HG02840 (cell line): ENCODE data around the gene SHISAL1.

ENCODE experiments used
- ATAC-seq: cut with Tn5 transposase; IDR thresholded peaks from one replicate; pipeline ENCODE4 v1.9.1; 2021; ENCODE audit warnings: mild to moderate bottlenecking, moderate library complexity, moderate number of reproducible peaks; ENCODE audit not compliant: unreplicated experiment, low FRiP score

Gene SHISAL1

DNA sequence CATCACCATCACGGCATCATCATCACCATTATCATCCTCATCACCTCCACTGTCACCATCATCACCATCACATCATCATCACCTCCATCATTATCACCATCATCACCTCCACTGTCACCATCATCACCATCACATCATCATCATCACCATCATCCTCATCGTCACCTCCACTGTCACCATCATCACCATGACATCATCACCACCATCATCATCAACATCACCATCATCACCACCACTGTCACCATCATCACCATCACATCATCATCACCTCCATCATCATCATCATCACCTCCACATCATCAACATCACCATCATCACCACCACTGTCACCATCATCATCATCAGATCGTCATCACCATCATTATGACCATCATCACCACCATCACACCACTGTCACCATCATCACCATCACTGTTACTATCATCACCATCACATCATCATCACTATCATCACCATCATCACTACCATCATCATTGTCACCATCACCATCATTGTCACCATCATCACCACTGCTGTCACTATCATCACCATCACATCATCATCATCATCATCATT is 99.2 kb downstream of the SHISAL1 start:
- no peak for ATAC-seq

GRCh38 chr22:44212936-44213335 is 99.8 kb downstream of the SHISAL1 start:
- ATAC-seq: no peak

DNA sequence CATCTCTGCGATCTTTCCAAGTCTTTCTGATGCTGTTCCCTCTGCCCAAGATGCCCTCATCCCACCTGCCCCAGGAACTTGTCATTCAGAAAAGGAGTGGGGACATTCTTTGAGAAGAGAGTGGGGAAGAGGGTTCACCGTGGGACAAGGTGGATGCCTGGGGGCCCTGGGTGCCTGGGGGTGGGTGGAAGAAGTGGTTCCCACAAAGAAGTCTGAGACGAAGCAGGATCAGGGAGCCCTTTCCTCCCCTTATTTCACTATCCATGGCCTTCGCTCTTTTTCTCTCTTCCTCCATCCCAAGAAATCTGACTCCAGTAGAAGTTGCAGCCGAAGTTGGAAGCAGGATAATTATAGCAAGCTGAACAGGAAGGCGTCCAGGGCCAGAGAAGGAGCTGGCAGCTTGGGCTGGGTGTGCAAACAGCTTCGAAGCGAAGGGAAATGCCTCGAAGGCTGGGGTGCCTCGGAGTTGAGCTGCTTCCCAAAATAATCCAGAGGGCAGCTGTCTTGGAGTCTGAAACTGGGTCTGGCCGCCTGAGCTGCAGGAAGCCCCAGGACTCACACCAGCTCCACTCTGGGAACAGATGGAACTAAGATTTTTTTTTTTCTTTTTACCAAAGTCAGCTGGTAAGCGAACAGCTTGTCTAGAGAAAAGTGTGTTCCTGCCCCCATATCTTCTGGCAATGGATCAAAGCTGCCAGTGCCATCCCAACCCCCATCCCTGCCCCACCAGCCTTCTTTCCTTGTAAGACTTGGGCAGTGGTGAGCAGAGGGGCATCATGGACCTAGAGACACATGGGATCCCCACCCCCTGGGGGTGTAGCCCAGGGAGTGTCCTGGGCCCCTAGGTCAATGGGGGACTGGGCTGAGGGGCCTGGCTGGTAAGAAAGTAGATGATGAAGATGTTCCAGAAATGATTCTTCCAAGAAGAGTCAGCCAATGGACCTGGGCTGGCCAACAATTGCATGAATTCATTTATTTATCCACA is 100.5 kb downstream of the SHISAL1 start:
- no peak for ATAC-seq

DNA sequence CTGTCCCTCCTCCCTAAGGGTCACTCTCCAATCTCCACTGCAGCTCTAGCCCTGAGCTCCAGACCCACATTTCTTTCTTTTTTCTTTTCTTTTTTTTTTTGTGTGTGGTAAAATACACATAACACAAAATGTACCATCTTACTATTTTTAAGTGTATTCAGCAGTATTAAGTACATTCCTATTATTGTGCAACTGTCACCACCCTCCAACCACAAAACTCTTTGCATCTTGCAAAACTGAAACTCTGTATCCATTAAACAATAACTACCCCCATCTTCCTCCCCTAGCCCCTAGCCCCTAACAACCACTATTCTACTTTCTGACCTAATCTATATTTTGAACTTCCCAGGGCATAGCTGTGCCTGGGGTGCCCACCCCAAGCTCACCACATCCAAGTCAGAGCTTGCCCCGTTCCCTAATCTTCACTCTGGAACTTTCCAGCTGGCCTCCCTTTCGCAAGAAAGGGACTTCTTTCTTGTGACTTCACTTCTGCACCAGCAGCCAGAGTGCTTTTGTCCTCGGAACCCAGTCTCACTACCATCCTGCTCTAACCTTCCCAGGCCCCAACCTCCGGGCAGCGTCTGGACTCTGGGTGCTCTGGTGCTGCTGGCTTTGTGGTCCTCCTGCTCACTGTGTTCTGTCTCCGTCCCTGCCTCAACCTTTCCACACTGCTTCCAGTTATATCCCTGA is 101.3 kb downstream of the SHISAL1 start:
- no peak for ATAC-seq

GRCh38 chr22:44210722-44211121 is 102.0 kb downstream of the SHISAL1 start:
- no peak for ATAC-seq

GRCh38 chr22:44209343-44209742 is 103.4 kb downstream of the SHISAL1 start:
- ATAC-seq: no peak

GRCh38 chr22:44207981-44208317 is 104.8 kb downstream of the SHISAL1 start:
- ATAC-seq: no peak

DNA sequence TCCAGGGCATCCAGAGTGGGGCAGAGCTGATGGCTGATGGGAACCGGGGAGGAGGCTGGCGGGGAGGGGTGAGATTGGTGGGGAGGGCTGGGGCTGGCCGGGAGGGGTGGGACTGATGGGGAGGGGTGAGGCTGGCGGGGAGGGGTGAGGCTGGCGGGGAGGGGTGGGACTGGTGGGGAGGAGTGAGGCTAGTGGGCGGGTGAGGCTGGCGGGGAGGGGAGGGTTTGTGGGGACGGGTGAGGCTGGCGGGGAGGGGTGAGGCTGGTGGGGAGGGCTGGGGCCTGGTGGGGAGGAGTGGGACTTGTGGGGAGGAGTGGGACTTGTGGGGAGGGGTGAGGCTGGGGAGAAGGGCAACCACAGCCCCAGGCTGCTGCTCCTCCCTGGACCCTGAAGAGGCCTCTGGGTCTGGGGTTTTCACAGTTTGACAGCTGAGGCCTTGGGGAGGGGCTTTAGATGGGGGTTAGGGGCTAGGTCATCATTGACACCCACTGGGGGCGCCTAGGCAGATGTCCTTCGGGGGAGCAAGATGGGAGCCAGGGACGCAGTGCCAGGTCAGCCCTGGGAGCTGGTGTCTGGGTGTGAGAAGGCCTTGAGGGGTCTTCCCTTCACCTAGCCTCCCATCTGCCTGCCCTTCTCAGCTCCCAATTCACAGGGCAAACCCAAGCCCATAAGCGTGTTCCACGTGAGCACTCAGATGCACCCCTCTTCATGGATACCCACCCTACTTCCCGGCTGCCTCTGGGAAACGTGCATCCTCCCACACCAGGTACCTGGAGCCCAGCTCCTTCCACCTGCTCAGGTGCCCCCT is 105.4 kb downstream of the SHISAL1 start:
- no peak for ATAC-seq

DNA sequence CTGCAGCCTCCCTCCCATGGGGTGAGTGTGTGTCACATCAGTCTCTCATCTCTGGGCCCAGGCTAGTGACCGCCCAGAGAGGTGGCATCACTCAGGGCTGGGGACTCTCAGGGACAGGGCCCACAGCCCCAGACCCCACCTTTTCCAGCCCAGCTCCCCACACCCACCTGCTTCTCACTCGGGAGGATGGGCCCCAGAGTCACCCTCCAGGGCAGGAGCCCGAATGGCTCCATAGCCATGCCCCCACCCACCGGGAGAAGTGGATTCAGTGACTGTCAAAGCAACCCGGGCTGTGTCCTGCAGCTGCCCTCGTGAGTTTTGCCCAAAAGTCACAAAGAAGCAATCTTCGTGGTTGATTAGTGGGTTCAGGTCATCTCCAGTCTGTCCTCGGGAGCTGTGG is 106.1 kb downstream of the SHISAL1 start:
- no peak for ATAC-seq

DNA sequence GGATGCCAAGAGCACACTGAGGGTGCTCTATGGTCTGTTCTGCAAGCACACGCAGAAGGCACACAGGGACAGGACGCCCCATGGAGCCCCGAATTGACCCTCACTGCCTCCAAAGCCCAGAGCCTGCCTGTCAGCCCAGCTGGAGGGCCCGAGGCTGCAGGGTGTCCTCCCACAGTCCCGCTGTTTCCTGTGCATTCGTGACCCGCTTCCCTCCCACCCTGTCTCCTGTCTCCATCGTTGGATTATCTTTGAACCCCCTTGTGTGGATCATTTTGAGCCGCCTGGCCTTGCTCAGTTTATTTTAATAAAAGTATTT is 106.5 kb downstream of the SHISAL1 start:
- no peak for ATAC-seq

GRCh38 chr22:44205516-44206329 is 107.0 kb downstream of the SHISAL1 start:
- no peak for ATAC-seq

DNA sequence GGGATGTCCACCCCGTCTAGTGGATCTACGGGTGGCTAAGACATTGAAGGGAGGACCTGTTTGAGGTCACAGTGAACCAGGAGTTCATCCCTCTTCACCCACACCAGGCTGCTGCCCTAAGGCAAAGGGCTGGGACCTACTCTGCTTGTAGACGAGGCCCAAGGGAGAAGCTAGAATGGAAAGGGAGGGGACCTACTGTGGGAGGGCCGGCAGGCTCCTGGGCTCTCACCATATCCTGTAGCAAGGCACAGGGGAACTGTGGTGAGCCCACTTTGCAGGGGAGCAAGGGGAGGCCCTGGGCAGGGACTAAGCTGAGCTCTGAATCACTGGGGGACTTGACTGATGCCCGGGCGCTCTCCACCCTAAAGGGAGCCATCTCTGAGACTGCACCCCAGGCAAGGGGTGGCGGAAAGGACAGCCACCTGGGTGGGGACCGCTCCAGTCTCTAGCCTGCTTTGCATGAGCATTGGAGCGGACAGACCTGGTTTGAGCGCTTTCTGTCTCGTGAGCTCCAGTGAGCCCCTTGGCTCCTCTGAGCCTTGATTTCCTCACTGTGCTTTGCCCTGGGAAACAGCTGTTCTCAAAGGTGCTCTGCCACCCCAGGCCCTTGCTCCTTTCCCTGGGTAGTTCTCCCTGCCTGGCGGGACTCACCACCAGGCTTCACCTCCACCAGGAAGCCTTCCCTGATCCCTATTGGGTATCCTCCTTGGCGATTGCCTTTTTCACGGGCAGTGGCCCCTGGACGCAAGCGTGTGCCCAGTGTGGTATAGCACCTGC is 107.8 kb downstream of the SHISAL1 start:
- no peak for ATAC-seq

GRCh38 chr22:44203203-44203602 is 109.5 kb downstream of the SHISAL1 start:
- no peak for ATAC-seq

- no peak for ATAC-seq
These were observed 110.4 kb downstream of the SHISAL1 start for GRCh38 chr22:44202261-44202789.

DNA sequence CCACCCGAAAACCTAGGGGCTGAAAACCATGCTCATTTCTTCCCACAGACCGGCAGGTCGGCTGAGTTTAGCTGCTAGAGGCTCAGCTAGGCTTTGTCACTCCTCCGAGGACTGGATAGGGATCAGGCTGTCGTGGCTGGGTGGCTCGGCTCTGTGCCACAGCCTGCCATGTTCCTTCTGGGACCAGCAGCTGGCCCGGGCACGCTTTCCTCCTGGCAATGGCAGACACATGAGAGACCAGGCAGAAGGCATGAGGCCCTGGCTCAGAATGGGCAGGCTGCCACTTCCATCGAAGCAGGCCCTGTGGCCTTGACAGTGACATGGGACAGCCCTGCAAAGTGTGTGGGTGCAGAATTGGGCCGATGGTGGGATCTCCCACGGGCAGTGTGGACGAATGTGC is 111.1 kb downstream of the SHISAL1 start:
- ATAC-seq: no peak

DNA sequence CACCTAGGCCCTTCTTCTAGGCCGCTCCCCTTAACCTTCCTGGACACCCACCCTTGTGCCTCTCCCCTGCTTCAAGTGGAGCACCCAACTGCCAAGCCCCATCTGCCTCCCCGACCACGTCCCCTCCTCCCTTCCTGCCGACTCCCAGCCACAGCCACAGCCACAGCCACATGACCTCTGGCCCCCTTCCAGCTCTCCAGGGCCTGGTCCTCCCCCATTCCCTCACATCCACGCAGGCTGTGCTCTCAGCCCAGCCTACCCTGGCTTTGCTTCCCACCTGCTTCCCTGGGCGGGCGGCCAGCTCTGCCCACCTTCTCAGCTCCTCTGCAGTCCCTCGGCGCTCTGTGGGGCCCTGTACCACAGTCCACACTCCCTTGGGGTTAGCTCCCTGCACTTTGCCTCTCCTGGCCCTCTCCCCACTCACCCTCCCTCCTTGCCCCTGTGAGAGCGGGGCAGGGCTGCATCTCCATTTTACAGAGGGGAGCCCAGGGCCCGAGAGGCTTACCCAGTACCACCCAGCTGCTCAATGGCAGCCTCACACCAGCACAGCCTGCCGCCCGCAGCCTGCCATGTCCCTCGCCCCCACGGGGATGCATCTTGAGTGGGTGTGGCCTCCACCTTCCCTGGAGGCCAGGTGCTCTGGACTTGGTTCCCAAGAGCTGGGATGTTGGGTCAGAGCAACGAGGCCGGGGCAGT is 111.7 kb downstream of the SHISAL1 start:
- ATAC-seq: no peak

GRCh38 chr22:44200451-44200850 is 112.3 kb downstream of the SHISAL1 start:
- no peak for ATAC-seq

DNA sequence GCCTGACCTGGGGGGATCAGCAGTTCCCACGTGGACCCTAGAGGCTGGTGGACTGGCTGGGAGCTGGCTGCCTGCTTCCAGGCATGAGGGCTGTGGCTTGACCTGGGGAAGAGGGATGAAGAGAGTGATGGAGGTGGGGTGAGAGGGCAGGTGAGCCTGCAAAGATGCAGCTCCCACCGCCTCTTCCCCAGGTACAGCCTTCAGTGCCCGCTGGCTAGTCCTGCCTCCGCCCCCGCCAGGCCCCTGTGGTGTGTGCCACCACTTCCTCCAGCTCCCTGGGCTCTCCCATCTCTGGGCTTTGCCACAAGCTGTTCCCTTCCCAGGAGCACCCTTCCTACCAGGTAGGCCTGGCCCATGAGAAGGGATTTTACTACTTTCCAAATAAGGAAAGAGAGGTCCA is 112.9 kb downstream of the SHISAL1 start:
- ATAC-seq: no peak
